Stimulated activated CD4-positive, alpha-beta T cell treated with anti-CD3 and anti-CD28 coated beads, Interleukin-4, amount 100 ng/mL, for 4 hours (primary cell): ENCODE measurements around the gene ZNF213.
"Not testable (repeated sequence)": the region's sequence is repeated elsewhere in the genome, so short reads cannot be mapped to it uniquely, and the experiment has no call there.

Experiments
- DNase-seq, 2 experiments: peaks; one replicate each; pipeline ENCODE4 v3.0.0-alpha.2; 2020

ZNF213 gene

GRCh38 chr16:3148256-3149192, 13.7 kb downstream of the ZNF213 start:
- DNase-seq = no peak

DNA sequence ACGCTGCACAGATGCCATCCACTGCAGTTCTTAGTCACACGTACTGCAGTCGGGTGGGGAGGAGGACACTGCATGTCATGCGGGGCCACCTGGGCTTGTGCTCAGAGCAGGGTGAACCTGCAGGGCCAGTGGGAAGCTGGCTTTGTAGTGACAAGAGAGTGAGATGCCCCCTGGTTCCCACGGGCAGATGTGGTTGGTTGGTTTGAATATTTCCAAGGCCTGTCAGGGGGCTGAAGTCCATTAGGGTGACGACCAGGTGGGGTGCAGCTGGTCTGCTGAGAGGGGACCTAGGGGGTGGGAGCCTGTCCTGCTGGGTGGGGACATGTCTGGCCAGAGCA, 14.3 kb downstream of the ZNF213 start:
- DNase-seq = no peak

GRCh38 chr16:3149630-3150345, 15.0 kb downstream of the ZNF213 start:
- DNase-seq = peak; percentile 27 to 54

- DNase-seq = peak; percentile 96 to 98
Measured at GRCh38 chr16:3150346-3151218, 15.8 kb downstream of the ZNF213 start.

GRCh38 chr16:3152027-3152276, 17.1 kb downstream of the ZNF213 start:
- no peak for DNase-seq

DNA sequence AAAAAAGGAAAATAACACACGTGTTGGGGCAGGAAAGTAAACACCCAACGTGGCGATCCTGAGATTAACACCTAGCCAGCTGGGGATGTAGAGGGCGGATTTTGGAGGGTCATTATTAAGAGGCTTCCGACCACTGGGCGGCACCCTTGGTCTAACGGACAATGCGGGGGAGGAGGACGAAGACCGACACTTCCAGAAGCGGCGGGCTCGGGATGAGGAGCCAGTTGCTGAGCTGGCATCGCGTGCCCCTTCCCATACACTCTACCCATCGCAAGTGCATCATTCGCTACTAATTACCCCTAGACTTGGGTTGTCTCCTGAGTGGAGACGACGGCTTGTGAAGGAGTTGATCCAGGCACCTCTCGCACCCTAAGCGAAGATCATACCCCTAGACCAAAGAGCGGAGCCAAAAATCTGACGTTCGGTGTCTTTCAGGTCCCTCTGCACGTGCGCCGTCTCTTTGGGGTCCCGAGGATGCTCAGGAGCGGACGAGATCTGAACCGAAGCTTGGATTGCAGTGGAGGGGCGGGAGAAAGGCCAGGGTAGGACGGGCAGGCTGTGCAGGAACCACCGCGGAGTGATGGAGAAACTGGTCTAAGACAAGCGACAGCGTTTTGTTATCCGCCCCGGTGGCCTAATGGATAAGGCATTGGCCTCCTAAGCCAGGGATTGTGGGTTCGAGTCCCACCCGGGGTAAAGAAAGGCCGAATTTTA, 17.6 kb downstream of the ZNF213 start:
- peak; percentile 79 to 84 for DNase-seq

GRCh38 chr16:3152991-3153368, 18.2 kb downstream of the ZNF213 start:
- no peak for DNase-seq

DNA sequence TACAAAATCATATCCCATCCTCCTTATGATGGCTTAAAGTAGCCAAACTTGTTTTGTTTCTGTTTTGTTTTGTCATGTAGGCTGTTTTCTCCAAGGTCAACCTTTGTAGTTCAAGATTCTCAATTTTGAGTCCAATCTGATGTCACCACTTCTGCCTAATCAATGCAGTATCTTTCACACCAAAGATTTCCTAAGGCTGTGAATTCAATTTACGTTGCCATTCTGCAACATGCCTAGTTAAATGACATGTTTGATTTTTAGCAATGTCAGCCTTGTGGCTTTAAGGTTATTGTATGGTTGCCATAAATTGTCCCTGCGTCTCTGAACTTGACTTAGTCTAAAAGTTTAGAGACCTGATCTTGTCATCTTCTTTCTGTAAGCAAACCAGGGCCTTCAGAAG, 20.4 kb downstream of the ZNF213 start:
- no peak for DNase-seq

DNA sequence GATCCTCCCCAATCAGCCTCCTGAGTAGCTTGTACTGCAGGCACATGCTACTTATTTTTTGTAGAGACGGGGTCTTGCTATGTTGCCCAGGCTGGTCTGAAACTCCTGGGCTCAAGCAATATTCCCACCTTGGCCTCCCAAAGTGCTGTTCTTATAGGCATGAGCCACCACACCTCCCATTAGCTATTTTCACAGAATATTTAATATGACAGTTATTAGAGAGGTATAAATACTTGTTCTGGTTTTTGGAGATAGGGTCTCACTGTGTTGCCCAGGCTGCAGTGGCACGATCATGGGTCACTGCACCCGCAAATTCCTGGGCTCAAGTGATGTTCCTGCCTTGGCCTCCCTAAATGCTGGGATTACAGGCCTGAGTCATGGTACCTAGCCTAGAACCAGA, 21.1 kb downstream of the ZNF213 start:
- DNase-seq = no peak

DNA sequence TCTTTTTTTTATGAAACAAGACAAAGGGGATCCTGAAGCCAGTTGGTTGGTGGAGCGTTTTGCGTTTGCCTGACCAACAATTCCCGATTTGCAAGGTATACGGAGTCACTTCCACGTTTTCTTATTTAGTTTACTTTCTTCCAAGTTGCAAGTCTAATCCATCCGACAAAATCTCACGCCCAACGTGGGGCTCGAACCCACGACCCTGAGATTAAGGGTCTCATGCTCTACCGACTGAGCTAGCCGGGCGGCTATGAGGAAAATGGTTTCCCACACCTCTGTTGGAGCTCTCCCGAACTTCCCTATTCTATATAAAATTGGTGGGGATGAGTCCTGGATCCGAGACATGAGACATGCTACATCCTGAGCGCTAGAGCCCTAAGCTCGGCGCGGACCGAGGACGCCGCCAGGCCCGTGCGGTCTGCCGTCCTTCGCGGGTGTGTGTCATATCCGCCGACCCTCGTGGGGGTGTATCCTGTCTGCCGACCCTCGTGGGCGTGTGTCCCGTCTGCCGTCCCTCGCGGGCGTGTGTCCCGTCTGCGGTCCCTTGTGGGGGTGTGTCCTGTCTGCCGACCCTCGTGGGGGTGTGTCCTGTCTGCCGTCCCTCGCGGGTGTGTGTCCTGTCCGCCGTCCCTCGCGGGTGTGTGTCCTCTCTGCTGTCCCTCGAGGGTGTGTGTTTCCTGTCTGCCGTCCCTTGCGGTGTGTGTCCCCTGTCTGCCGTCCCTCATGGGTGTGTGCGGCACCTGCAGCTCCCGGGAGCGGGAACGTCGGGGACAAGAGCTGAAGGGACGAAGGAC, 22.6 kb downstream of the ZNF213 start:
- peak; percentile 40 to 55 for DNase-seq

GRCh38 chr16:3158026-3158509, 23.2 kb downstream of the ZNF213 start:
- DNase-seq = no peak

DNA sequence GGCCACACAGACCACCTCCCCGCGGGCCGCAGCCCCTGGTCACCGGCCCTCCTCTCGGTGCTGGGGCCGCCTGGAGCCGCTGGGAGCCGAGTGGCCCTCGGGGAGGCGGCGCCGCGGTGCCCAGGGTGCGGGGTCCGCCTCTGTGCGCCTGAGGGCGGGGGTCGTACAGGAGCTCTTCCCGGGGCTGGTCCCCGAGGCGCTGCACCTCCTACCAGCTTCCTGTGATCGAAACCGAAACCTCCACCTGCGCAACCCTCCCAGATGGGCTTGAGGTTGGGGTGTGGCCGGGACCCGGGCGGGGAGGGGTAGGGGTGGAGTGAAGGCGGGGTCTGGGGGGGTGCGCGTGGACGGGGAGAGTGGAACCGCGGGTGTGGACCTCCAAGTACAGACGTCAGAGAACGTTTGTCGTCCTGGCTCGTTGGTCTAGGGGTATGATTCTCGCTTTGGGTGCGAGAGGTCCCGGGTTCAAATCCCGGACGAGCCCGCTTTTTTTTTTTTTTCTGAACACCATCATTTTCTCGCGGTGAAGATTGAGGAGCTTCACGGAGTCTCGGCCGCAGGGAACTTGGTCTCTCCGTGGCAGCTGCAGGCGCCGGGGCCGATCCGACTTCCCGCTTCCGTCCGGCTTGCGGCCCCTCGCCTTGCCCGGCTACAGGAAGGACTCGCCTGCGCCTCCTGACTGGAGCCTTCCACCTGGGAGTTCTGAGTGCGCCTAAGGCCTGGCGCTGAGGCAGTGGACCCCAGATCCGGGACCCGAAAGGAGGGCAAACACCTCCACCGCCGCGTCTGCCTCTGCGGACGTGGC, 23.9 kb downstream of the ZNF213 start:
- peak; percentile 74 to 92 for DNase-seq

DNA sequence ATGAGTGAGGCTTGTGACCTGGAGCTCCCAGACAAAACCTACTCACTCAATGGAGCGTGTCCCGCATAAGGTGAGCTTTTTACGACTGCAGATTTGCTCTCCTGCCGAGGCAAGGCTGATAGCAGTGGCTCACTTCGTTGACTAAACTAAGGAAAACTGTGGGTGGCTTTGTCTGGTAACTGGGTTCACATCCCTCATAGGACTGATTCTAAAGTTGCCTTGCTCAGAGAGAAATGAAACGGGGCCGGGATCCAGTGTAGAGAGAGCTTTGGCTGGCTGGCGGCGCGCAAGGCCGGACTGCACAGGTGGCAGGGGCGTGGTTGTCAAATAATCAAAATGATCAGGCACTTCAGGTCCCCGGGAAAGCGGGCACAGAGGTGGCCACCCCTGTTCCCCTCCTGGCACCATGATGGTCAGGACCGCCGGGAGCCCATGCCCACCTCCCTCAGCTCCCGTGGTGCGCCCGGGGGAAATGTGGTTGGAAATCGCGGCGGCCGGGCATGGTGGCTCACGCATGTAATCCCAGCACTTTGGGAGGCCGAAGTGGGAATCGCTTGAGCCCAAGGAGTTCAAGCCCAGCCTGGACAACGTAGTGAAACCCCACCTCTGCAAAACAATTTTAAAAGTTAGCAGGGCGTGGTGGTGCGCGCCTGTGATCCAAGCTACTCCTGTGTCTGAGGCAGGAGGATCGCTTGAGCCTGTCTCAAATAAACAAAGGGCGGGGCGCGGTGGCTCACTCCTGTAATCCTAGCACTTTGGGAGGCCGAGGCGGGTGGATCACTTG, 26.6 kb downstream of the ZNF213 start:
- DNase-seq = no peak

DNA sequence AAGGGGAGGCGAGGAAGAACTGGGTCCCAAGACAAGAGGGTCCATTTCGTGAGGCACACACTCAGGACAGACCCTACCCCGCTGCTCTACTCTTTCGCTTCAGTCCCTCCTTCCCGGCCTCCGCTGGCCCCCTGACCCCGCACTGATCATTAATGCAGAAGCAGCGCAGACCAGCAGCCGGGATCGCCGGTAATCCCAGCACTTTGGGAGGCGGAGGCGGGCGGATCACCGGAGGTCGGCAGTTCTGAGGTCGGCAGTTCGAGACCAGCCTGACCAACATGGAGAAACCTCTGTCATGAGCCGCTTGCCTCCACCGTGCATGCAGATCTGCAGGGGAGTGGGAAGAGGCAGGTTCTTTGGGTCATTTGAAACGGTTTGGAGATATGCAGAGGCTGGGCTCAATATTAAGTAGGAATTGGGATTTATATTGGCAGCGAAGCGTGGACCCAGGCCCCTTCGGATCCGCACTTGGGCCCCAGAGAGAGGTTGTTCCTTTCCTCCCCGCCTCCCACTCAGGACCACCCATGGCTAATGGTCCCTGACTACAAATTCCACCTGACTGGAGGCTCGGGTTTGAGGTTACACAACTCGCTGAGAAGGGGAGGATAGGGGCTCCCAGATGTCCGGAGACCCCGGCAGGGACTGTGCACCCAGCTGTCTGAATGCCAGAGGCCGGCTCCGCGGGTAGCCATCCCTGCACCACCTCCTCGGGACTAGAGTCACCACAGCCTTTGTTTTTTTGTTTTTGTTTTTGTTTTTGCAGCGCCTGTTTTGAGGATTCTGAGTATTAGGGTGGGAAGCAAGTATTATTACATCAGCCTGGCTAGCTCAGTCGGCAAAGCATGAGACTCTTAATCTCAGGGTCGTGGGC, 29.5 kb downstream of the ZNF213 start:
- no peak for DNase-seq

GRCh38 chr16:3165111-3165822, 30.4 kb downstream of the ZNF213 start:
- no peak for DNase-seq

GRCh38 chr16:3166505-3166886, 31.7 kb downstream of the ZNF213 start:
- no peak for DNase-seq

GRCh38 chr16:3168729-3169128, 33.9 kb downstream of the ZNF213 start:
- DNase-seq = not testable (repeated sequence)

DNA sequence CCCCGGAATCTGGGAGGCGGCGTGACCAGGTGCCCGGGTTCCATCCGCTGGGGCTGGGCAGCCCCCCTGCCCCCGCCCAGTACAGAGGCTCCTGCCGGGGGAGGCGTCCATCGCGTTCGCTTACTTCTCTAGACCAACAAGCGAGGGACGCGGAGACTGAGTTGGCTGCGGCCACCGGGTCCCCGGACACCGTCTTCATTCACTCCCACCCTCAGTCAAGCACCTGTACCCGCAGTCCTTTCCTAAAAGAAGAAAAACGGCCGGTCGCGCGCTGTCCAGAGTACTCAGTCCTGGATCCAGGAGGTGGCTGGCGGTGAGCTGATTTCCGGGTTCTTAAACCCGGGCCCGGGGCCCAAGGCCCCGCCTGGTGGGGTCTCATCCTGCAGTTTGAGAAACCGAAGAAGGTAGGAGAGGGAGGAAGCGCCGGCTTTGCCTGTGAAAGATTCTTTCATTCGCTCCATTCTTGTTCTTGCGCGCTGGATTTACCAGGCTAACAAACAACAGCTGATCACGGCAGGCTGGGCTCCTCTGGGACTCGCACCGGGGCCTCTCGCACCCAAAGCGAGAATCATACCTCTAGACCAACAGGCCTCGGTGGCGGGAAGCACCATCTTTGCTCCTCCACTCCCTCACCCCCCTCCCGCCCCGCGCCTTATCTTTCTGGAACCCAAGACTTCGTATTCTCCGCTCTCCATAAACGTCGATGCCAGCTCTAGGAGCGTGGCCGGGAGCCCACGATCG, 35.8 kb downstream of the ZNF213 start:
- no peak for DNase-seq
